ENCODE measurements around the gene FSCN2. TPM values are rescaled to one million over a fixed set of nuclear protein-coding genes. Genes with fewer than 3 reads are reported as not detected.

Gene FSCN2
- polyA plus RNA-seq, 1 of the 3 experiments (the other 2 are of a cell fraction), result 2.1 TPM

DNA sequence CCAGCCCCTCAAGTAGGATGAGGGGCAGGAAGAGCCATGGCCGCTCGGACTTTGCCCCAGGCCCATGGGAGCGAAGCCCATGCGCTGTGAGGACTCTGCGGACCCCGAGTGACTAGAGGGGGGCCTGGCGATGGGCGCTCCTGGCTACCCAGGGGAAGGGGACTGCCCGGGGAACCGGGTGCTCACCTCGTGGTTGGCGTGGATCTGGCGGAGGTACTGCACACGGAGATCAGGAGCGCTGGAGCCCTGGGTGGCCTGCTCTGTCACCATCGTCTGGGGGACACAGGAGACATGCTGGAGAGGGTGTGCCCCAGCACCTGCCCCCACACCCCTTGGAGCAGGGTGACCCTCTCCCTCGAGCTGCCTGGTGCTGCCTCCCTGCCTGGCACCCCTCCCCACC, 12.9 kb downstream of the FSCN2 start:
- Histone ChIP-seq H3K27ac (ENCODE audit: low read depth in 2 of 2, low read length in 1 of 2) (no peak overlapping the region), H3K4me1 (ENCODE audit: control insufficient read depth in 1 of 2, insufficient read depth in 2 of 2, low read depth in 1 of 2, low read length in 1 of 2) (peaks cover 0 to 15% of the 10 kb centered on the region in 2 experiments; a peak in 1 of 4 replicates), H3K79me2 (ENCODE audit: insufficient read depth) (no peaks in the 10 kb centered on the region), H3K4me3 (ENCODE audit: low read depth in 2 of 2, low read length in 1 of 2) (no peak overlapping the region), H3K9me2 (no peaks in the 10 kb centered on the region), H3K36me3 (replicated peaks in 1 of 2; ENCODE audit: control insufficient read depth in 1 of 2, insufficient read depth in 2 of 2, low read length in 1 of 2) (peaks cover 26 to 54% of the 10 kb centered on the region in 2 experiments), H2AFZ (ENCODE audit: low read depth) (no peak overlapping the region), H3K9ac (no peak overlapping the region), H3K27me3 (ENCODE audit: insufficient read depth) (no peaks in the 10 kb centered on the region), H4K20me1 (ENCODE audit: insufficient read depth) (peaks cover 9% of the 10 kb centered on the region; the same call in 1 of the 2 replicates), H3K4me2 (no peak overlapping the region), H3F3A (replicated peaks; ENCODE audit: insufficient read depth) (peaks cover 11% of the 10 kb centered on the region), H3K9me3 (no peaks in the 10 kb centered on the region)
- no peak for DNase-seq
- TF ChIP-seq EP300 (IDR thresholded peaks at IDR 0.05; ENCODE audit: borderline replicate concordance in 1 of 2, low read depth in 1 of 2, low read length in 1 of 2), result no peak
- TF ChIP-seq MXI1 (IDR thresholded peaks at IDR 0.05; ENCODE audit: low read depth, low read length), result no peak
- no peak for TF ChIP-seq YY1 (IDR thresholded peaks at IDR 0.05; ENCODE audit: low read depth)
- TF ChIP-seq NRF1 (IDR thresholded peaks at IDR 0.05; ENCODE audit: low read depth, low read length), result no peak
- no peak for TF ChIP-seq SMC3 (IDR thresholded peaks at IDR 0.05; ENCODE audit: low read depth, low read length)
- no peak for TF ChIP-seq GABPA (IDR thresholded peaks at IDR 0.05; ENCODE audit: low read depth)
- TF ChIP-seq, protein P1, sequence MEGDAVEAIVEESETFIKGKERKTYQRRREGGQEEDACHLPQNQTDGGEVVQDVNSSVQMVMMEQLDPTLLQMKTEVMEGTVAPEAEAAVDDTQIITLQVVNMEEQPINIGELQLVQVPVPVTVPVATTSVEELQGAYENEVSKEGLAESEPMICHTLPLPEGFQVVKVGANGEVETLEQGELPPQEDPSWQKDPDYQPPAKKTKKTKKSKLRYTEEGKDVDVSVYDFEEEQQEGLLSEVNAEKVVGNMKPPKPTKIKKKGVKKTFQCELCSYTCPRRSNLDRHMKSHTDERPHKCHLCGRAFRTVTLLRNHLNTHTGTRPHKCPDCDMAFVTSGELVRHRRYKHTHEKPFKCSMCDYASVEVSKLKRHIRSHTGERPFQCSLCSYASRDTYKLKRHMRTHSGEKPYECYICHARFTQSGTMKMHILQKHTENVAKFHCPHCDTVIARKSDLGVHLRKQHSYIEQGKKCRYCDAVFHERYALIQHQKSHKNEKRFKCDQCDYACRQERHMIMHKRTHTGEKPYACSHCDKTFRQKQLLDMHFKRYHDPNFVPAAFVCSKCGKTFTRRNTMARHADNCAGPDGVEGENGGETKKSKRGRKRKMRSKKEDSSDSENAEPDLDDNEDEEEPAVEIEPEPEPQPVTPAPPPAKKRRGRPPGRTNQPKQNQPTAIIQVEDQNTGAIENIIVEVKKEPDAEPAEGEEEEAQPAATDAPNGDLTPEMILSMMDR (IDR thresholded peaks at IDR 0.05), result no peak
- no peak for TF ChIP-seq TAF1 (IDR thresholded peaks at IDR 0.05; ENCODE audit: borderline replicate concordance, low read depth, low read length)
- TF ChIP-seq JUND (IDR thresholded peaks at IDR 0.05), result no peak
- no peak for TF ChIP-seq ELF1 (IDR thresholded peaks at IDR 0.05)
- no peak for TF ChIP-seq NFIC (IDR thresholded peaks at IDR 0.05; ENCODE audit: borderline replicate concordance)
- no peak for TF ChIP-seq FOXJ3 (CRISPR knock-in tag; IDR thresholded peaks at IDR 0.05)
- TF ChIP-seq, protein P2, sequence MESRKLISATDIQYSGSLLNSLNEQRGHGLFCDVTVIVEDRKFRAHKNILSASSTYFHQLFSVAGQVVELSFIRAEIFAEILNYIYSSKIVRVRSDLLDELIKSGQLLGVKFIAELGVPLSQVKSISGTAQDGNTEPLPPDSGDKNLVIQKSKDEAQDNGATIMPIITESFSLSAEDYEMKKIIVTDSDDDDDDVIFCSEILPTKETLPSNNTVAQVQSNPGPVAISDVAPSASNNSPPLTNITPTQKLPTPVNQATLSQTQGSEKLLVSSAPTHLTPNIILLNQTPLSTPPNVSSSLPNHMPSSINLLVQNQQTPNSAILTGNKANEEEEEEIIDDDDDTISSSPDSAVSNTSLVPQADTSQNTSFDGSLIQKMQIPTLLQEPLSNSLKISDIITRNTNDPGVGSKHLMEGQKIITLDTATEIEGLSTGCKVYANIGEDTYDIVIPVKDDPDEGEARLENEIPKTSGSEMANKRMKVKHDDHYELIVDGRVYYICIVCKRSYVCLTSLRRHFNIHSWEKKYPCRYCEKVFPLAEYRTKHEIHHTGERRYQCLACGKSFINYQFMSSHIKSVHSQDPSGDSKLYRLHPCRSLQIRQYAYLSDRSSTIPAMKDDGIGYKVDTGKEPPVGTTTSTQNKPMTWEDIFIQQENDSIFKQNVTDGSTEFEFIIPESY (IDR thresholded peaks at IDR 0.05; ENCODE audit: borderline replicate concordance, low read depth), result no peak
- ChIA-PET CTCF (no interaction called here), POLR2A (interaction anchor here (1.2 kb wide), 1 partner anchor 10 kb away, joined by 3 read pairs; no protein-coding TSS in a partner anchor)
- 94% methylated on average over 14 of the region's 17 CpGs for WGBS (ENCODE audit: low lambda C conversion rate)

All from SK-N-SH (cell line).